GM21381 (cell line): Measurements from ENCODE around the gene CSN2.
"Not testable (repeated sequence)": the region's sequence is repeated elsewhere in the genome, so short reads cannot be mapped to it uniquely, and the experiment has no call there.

ENCODE experiments used
- ATAC-seq: cut with Tn5 transposase; IDR thresholded peaks from one replicate; pipeline ENCODE4 v1.9.1; 2021; ENCODE audit warnings: mild to moderate bottlenecking, moderate library complexity; ENCODE audit not compliant: unreplicated experiment

Gene CSN2, protein sequence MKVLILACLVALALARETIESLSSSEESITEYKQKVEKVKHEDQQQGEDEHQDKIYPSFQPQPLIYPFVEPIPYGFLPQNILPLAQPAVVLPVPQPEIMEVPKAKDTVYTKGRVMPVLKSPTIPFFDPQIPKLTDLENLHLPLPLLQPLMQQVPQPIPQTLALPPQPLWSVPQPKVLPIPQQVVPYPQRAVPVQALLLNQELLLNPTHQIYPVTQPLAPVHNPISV

DNA sequence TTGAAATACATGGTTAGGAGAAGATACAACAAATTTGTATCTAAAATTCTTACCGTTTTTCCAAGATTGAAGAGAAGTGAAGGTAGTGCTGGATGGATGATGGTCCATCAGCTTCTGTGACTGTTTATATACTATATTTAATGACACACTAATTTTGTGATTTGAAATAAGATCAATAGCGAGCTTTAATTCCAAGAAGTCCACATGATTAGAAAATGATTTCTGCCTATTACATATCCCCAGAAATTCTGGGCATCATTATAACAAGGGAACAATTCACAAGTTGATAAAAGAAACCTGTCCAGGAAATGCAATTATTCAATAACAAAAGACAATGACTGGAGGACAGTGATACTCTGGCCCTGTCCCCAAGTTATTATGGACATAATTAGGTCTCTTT, at the start of gene CSN2:
TSS of gene CSN2 (minus strand) at position 101 of the 400 bp plus-strand sequence. CDS start 4,733 bp downstream, outside the sequence.
- no peak for ATAC-seq

DNA sequence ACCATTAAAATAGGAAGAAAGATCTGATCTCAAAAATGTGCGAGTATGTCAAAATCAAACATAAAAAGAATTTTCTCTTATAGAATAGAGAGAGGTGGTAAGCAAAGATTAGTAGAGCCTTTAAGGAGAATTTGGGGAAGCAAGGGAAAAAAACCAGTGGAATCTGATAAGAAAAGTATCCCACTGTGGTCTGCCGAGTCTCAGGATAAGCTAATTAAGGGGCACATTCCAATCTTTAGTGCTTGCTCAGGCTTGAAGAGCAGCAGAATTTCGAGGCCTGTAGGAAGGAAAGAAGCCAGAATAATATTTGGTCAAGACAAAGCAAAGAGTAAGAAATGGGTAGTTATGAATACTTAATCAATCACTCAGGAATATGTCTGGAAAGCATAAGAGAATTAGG, 43.2 kb upstream of the CSN2 start:
- ATAC-seq = no peak

DNA sequence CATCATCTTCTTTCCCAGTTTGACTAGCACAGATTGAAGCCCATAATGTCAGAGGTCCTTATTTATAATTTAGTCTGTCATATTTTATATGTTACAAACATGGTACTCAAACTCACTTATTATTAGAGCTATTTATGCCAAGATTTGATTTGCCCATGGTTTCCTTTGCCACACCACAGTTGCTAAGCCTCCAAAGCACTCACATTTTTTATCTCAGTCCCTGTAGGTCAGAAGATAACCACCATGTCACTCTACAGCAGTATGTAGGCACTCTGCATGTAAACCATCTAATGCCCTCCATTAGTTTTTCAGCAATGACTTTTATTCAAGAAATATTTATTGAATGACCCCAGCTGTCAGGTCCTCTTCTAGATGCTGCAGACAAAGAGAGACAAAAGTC, 37.0 kb upstream of the CSN2 start:
- ATAC-seq = no peak

DNA sequence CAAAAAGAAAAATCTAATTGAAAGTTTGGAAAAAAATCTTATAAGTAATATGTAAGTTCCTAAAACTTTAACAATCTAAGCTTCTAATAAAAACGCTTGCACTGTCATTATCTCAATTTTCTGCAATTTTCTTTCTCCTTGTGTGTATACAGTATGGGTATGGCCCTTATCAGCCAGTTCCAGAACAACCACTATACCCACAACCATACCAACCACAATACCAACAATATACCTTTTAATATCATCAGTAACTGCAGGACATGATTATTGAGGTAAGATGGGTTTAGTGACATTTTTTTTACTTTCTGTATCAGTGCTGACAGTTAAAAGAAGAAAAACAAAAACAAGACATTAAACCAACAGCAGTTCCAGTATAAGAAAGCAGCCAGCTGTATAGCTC, 35.2 kb upstream of the CSN2 start:
- ATAC-seq = no peak

DNA sequence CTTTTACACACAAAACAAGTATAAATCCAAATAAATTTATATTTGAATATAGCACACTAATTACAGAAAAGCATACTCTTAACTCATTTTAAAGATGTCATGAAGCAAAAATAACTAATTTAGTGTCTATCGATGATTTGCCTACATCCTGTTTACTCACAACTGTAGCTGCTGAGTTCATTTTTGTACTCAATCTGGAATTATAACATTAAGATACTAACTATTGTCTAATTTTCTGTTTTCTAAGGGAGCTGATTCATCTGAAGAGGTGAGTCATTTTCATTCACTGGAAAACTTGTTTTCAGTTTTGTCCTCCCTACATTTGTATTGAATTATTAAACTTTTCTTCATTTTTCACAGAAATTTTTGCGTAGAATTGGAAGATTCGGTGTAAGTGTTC, 33.9 kb upstream of the CSN2 start:
- no peak for ATAC-seq

DNA sequence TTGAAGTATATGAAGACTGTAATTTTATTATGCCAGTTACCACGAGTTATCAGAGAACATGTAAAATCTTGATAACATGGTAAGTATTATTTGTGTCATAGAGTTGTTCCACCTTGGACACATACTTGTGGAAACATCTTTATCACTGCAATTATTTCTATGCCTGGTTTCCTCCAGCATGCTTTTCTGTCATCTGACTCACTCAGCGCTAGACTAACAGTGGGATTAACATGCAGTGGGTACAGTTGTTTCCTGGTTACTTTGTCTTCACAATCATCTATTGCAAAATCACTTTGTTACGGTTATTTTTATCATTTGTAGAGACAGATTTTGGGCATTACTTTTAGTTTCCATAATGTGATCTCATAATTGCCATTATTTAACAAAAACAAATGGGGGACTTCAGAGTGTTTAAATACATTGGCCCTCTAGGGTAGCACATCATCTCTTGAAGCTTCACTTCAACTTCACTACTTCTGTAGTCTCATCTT, 30.0 kb upstream of the CSN2 start, which contains the start of gene STATH:
TSS of gene STATH (plus strand) at position 441 of the 491 bp plus-strand sequence. CDS start 2,472 bp downstream, outside the sequence.
- no peak for ATAC-seq

DNA sequence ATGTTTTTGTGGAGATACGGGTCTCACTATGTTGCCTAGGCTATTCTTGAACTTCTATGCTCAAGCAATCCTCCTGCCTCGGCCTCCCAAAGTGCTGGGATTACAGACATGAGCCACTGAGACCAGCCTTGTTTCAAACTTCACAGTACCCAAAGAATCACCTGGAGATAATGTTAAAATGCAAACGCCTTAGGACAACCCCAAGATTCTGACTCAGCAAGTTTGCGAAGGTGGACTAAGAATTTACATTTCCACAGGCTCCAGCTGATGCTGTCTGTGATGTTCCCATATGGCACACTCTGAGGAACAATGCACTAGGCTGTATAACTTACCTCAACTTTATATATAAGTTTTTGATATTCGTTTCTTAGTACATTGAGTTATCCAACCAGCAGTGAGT, 29.3 kb upstream of the CSN2 start:
- no peak for ATAC-seq

DNA sequence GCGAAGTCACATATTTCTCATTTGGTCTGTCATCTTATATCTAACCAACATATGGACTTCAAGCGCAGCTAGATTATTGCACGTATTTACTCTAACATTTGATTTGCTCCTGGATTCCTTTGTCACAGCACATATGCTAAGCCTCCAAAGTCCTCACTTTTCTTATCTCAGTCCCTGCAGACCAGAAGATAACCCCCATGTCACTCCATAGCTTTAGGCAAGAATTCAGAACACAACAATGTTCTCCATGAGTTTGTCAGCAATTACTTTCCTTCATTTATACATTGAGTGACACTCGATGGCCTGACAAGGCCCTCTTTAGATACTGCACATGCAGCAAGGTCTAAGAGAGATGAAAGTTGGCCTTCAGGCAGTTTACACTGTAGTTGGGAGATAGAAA, 25.5 kb upstream of the CSN2 start:
- ATAC-seq = no peak

DNA sequence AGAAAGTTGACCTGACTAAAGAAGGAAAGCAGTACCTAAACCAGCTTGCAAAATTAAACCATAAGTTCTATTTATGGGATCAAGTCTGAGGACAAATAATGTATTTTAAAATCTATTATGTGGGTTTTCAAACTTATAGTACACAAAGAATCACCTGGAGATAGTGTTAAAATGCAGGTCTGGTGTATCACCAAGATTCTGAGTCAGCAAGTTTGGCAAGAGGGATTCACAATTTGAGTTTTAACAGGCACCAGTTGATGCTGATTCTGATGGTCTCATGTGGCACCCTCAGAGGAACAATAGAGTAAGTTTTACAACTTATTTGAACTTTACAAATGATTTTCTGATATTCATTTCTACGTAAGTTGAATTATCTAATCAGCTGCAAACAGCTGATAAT, 21.1 kb upstream of the CSN2 start:
- ATAC-seq = no peak

DNA sequence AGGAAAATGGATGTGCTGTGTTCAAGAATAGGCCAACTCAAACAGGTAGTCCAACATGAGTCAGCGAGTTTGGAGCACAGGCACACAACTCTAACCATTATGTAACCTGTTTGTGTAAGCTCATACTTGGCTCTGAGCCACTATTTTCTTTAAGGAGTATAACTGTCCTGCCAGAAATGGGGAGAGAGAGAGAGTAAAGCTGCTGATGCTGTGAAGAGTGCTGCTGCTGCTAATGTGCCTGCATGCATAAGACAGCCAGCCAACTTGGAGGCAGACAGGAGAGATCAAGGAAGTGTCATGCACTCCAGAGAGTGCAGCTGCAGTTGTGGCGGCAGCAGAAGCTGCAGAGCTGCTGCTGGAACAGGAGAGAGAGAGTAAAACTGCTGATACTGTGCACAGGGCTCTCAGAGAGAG, 18.5 kb upstream of the CSN2 start:
- no peak for ATAC-seq

DNA sequence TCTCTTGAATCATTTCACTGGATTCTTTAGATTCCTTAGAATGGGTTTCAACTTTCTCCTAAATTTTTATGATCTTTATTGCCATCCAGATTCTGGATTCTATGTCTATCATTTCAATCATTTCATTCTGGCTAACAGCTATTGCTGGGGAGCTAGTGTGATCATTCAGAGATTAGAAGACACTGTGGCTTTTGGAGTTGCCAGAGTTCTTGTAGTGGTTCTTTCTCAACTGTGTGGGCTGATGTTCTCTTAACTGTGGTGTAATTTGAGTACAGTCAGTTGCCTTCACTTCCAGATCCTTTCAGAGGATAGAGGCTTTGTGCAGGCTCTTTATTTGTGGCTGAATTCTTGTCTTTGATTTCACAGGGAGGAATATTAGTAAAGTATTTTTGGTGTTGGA, 12.1 kb upstream of the CSN2 start:
- ATAC-seq = no peak

DNA sequence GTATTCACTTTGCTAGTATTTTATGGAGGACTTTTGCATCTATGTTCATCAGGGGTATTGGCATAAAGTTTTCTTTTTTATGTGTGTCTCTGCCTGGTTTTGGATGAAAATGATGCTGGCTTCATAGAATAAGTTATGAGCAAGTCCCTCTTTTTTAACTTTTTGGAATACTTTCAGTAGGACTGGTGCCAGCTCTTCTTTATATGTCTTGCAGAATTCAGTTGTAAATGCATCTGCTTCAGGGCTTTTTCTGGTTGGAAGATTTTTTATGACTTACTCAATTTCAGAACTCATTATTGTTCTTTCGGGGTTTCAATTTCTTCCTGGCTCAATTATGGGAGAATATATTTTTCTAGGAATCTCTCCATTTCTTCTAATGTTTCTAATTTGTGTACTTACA, 9.1 kb upstream of the CSN2 start:
- no peak for ATAC-seq

DNA sequence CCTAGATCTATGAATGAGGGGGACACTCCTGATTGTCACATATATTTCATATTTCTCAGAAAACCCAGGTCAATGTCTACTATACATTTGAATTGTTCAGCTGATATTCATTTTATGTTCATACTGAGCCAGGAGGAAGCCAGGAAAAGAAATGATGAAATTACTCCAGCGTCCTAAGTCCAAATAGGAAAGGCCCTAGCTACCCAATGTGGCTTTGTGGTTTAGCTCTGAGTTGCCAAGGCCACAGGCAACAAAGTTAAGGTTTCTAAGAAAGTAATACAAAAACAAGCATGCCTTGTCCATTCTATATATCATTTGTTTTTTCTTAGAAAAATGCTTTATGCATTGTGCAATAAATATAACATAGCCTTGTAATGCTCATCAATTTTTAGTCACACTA, 4.5 kb upstream of the CSN2 start:
- no peak for ATAC-seq

DNA sequence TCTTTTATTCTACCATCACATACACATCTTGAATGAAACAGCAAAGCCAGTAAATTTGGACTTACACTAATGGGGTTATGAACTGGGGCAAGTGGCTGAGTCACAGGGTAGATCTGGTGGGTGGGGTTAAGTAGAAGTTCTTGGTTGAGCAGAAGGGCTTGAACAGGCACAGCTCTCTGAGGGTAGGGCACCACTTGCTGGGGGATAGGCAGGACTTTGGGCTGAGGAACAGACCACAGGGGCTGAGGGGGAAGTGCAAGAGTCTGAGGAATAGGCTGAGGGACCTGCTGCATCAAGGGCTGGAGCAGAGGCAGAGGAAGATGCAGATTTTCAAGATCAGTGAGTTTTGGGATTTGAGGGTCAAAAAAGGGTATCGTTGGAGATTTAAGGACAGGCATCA, 8.3 kb downstream of the CSN2 start:
- no peak for ATAC-seq

DNA sequence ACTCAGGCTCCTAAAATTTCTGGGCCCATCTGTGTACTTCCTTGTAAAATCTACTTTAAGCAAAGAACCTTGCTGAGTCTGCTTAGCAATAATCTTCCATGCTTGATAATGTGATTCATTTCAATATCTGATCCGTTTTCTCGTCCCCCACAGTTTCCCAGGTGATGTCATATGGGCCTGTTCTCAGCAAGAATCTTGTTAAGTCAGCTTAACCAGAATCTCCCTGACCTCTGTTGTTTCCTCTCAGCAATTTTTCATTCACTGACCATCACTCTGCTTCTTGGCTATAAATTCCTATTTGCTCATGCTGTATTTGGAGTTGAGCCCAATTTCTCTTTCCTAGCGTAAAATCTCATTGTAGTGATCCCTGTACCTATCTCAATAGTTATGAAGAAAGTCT, 13.9 kb downstream of the CSN2 start:
- no peak for ATAC-seq

DNA sequence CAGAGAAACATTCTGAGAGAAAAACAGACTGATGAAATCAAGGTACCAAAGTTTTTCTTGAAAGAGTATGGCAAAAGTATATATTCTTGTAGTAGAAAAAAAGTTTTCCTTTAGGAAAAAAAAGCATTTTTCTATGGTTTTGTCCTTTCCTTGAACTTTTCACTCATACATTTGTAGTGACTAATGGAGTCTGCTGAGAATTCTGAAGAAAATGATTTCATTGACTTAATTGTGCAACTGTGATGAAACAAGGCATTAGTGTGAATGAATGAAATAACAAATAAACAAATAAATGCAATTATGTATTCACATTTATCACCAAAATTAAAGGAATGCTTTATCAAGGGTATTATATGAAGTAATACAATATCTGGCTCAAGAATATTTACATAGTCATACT, 29.0 kb downstream of the CSN2 start:
- no peak for ATAC-seq

DNA sequence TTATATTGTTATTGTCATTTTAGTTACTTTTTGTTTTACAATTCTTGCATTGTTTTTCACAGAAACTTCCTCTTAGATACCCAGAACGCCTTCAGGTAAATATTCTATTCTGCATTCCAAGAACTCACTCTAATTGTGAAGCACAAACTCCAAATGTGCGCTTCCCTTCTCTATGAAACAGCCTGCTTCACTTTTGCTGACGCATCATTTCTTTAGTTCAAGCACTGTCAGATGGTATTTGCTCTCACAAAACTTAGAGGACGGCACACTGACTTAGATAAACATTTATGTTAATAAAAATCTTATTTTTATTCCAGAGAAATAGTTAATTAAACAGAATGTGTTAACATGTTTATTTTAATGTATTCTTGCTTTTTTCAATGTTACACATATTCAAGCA, 31.4 kb downstream of the CSN2 start:
- ATAC-seq = no peak

DNA sequence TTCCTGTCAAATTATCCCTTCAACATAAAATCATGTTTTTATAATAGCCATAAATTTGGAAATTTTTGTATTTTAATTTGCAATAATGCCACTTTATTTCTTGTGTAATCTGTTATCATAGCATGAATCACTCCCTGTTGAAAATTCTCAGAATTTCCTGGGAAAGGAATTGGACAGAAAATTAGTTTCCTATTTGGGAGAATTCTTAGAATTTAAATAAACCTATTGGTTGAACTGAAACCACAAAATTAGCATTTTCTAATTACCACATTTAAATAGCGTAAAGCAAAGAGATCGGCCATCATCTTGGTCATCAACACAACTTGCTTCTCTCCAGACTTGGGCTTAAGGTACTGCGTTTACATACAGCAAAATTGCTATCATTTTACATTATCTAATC, 34.8 kb downstream of the CSN2 start, which contains the start of gene CSN1S1:
TSS of gene CSN1S1 (plus strand) at position 301 of the 400 bp plus-strand sequence. CDS start 1,488 bp downstream, outside the sequence.
- ATAC-seq = no peak

DNA sequence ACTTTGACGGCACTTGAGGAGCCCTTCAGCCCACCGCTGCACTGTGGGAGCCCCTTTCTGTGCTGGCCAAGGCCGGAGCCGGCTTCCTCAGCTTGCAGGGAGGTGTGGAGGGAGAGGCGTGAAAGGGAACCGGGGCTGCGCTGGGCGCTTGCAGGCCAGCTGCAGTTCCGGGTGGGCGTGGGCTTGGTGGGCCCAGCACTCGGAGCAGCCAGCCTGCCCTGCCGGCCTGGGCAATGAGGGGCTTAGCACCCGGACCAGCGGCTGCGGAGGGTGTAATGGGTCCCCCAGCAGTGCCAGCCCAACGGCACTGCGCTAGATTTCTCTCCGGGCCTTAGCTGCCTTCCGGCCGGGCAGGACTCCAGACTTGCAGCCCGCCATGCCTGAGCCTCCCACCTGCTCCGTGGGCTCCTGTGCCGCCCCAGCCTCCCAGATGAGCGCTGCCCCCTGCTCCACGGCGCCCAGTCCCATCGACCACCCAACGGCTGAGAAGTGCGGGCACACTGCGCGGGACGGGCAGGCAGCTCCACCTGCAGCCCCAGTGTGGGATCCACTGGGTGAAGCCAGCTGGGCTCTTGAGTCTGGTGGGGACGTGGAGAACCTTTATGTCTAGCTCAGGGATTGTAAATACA, 41.6 kb downstream of the CSN2 start:
- ATAC-seq = not testable (repeated sequence)

DNA sequence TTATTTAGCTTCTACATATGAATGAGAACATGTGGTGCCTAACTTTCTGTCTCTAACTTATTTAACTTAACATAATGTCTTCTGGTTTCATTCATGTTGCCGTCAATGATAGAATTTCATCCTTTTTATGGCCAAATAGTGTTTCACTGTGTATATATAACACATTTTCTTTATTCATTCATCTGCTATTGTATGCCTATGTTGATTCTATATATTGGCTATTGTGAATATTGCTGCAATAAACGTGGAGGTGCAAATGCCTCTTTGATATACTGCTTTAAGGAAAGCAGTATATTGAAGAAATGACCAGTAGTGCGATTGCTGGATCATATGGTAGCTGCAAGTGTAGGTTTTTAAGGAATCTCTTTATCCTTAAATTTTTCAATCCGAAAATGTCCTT, 44.7 kb downstream of the CSN2 start:
- no peak for ATAC-seq

DNA sequence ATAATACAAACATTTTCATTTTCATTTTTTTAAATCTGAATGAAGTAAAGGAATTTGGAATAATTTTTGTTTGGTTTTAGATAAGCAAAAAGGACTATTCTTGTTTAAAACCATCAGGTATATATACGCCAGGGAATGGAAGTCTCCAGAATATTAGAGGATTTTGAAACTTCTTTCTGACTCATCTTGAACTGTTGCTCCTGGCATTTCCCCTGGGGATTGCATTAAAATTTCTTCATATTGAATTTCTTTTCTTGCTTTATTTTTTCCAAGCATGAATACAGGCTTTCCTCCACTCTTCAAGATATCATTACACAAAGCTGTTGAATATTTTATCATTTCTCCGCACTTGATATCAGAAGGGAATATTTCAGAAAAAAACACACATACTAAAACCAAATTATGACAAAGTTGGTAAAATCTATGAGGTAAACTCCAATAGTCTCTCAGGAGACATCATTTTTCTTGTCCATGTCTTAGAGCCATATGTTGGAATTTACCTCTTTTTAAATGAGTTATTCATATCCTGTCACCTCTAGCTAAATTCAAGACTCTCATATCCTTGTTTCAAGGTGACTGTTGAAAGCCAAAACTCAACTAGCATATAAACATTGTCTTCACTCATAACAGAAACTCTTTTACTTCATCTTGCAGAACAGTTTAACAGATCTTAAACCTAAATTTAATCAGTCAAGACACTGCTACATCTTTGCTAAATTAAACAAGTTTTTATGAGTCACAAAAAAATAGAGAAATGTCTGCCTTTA, 55.3 kb downstream of the CSN2 start:
- peak; percentile 59 for ATAC-seq

DNA sequence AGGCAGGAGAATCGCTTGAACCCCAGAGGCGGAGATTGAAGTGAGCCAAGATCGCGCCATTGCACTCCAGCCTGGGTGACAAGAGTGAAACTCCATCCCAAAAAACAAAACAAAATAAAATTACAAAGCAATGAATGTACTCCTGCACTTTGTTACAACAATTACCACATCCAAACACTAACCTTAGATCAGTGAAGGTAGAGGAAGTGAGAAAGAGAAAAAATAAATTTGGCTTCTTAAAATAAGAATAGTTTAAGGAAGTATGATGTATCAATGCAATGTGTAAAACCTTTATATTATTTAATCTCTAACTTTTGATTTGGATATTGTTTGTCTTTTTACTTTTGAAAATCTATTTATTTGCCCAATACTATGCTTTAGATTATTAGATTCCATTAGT, 56.3 kb downstream of the CSN2 start:
- peak; percentile 44 for ATAC-seq
